TTC549 (cell line): Measurements from ENCODE around the gene FIBP.
A peak's percentile ranks its signal among the peaks of the same experiment; 100 is the strongest.

Experiments
- FAIRE-seq: peaks from 2 replicates; lab custom pipeline; 2012; peaks lifted over from hg19 to GRCh38; lab: Jason Lieb, UNC

The FIBP gene

GRCh38 chr11:65869643-65870306, 18.5 kb downstream of the FIBP start:
- FAIRE-seq = no peak

GRCh38 chr11:65868907-65869306, 19.4 kb downstream of the FIBP start:
- no peak for FAIRE-seq

GRCh38 chr11:65868076-65868667, 20.1 kb downstream of the FIBP start:
- FAIRE-seq = no peak

- FAIRE-seq = no peak
These were observed 20.8 kb downstream of the FIBP start for GRCh38 chr11:65867284-65868071.

- no peak for FAIRE-seq
These were observed 21.6 kb downstream of the FIBP start for GRCh38 chr11:65866509-65867283.

GRCh38 chr11:65865550-65866172, 22.6 kb downstream of the FIBP start:
- no peak for FAIRE-seq

GRCh38 chr11:65864706-65865471, 23.4 kb downstream of the FIBP start:
- FAIRE-seq = no peak

GRCh38 chr11:65863889-65864705, 24.2 kb downstream of the FIBP start:
- no peak for FAIRE-seq

- FAIRE-seq = no peak
These were observed 25.1 kb downstream of the FIBP start for GRCh38 chr11:65862941-65863888.

GRCh38 chr11:65862191-65862735, 26.0 kb downstream of the FIBP start:
- no peak for FAIRE-seq

GRCh38 chr11:65861533-65862183, 26.6 kb downstream of the FIBP start:
- FAIRE-seq = no peak

- FAIRE-seq = no peak
These were observed 27.1 kb downstream of the FIBP start for GRCh38 chr11:65861165-65861505.

GRCh38 chr11:65860278-65861164, 27.8 kb downstream of the FIBP start, which contains the start of gene MUS81:
Gene MUS81, plus strand, starts transcription at chr11:65860433. Its CDS starts 321 bp downstream, at chr11:65860754.
- FAIRE-seq = peak; percentile 70

- no peak for FAIRE-seq
These were observed 28.4 kb downstream of the FIBP start for GRCh38 chr11:65859812-65860277.

GRCh38 chr11:65859095-65859811, 29.0 kb downstream of the FIBP start:
- FAIRE-seq = peak; percentile 81

GRCh38 chr11:65858681-65859087, 29.6 kb downstream of the FIBP start:
- no peak for FAIRE-seq
